ENCODE results near the gene MTA2.

GRCh38 chr11:62645946-62646824 is 44.5 kb upstream of the MTA2 start, which contains the start of gene GANAB:
- TF ChIP-seq CTCF (IDR thresholded peaks at IDR 0.05) (no peak), EZH2 (IDR thresholded peaks at IDR 0.05; ENCODE audit: borderline replicate concordance, insufficient read depth, low read depth, low read length, poor library complexity, severe bottlenecking) (no peak)

Data from B cell (primary cell).